Heart right ventricle (tissue), 16 donors: ENCODE results near the gene ARL10. TPM values are rescaled to one million over a fixed set of nuclear protein-coding genes. Genes with fewer than 3 reads are reported as not detected.

ENCODE experiments used
- ATAC-seq, 8 donors: fragments of 200-7000 bp; cut with Tn5 transposase; one replicate each; pipeline ENCODE4 v1.9.1; 2020; ENCODE audit warnings: mild to moderate bottlenecking in 8 of 8, moderate library complexity in 8 of 8, moderate number of reproducible peaks in 1 of 8
- DNase-seq, 2 donors: peaks; one replicate each; pipeline ENCODE4 v3.0.0-alpha.2; 2020
- H3K27ac ChIP-seq, 10 donors: fragments of 200-600 bp; sonication (generic) in 2 of 10; one replicate each; pipeline versions ENCODE4 v1.5.0 to v1.8.0; 2020 to 2022; ENCODE audit warnings: mild to moderate bottlenecking in 3 of 10
- H3K27me3 ChIP-seq, 7 donors: fragments of 200-600 bp; one replicate each; pipeline ENCODE4 v1.8.0; 2021 to 2022; ENCODE audit warnings: mild to moderate bottlenecking in 2 of 7
- H3K36me3 ChIP-seq, 9 donors: fragments of 200-600 bp; sonication (generic) in 1 of 9; one replicate each; pipeline versions ENCODE4 v1.5.0 to v1.8.0; 2020 to 2022; ENCODE audit warnings: mild to moderate bottlenecking in 2 of 9
- H3K4me1 ChIP-seq, 9 donors: fragments of 200-600 bp; sonication (generic) in 1 of 9; one replicate each; pipeline versions ENCODE4 v1.5.0 to v1.8.0; 2020 to 2022; ENCODE audit warnings: mild to moderate bottlenecking in 4 of 9
- H3K4me3 ChIP-seq, 10 donors: fragments of 200-600 bp; sonication (generic) in 2 of 10; one replicate each; pipeline versions ENCODE4 v1.5.0 to v1.8.0; 2020 to 2022; ENCODE audit warnings: mild to moderate bottlenecking in 7 of 10, moderate library complexity in 2 of 10
- H3K9me3 ChIP-seq, 11 donors: fragments of 200-600 bp in 10 of 11; sonication (generic) in 2 of 11; one replicate each; pipeline versions ENCODE4 v1.5.0 to v1.8.0; 2013 to 2022; ENCODE audit warnings: mild to moderate bottlenecking in 2 of 11, control low read depth in 1 of 11, moderate library complexity in 1 of 11
- CTCF ChIP-seq, 9 donors: fragments of 200-600 bp; sonication (generic) in 2 of 9; IDR thresholded peaks; one replicate each; pipeline versions ENCODE4 v1.5.0 to v1.8.0; 2021 to 2022; ENCODE audit warnings: antibody characterized with exemption in 9 of 9, mild to moderate bottlenecking in 5 of 9, moderate library complexity in 1 of 9
- WGBS, 2 donors: extraction: QIAGEN DNeasy Blood & Tissue Kit; methylation state at CpG; one replicate each; pipeline ENCODE4 v1.1.7; 2013; ENCODE audit warnings: inconsistent platforms in 1 of 2; 5-methylcytosine and 5-hydroxymethylcytosine counted together
- intact Hi-C, 10 donors: fragments of 100-400 bp; cut with DNase I; formaldehyde crosslinking; loops; one replicate each; pipeline versions ENCODE4 v1.11.1 to v1.14.2; 2022
- polyA plus RNA-seq, 2 donors: library from polyadenylated mRNA; stranded (reverse); fragments of 200-250 nt; gene quantifications; one replicate each; pipeline ENCODE4 v1.2.3, GENCODE V29; 2013
- total RNA-seq, 10 donors: library from RNA; stranded (reverse); fragmentation: NEBNext Ultra II Directional in 3 of 10; extraction: Animal tissue kit (Norgen Biotek cat#: 25700) in 3 of 10; gene quantifications; one replicate each; pipeline versions ENCODE4 v1.2.1 to v1.2.4, GENCODE V29; 2021 to 2023
- donor health status: Arrhythmogenic right ventricular cardiomyopathy.
- donor health status: ischemic (EF 13 %, LVEDD 7.1; RV severe dilation, severe dysfunction).
- donor health status: healthy with polysubstance abuse.
- donor health status: DM: no; HTN: yes; CAD: no.
- donor health status: DM: no; HTN: no; CAD: no.
- donor health status: ischemic (EF 25% LVEDD 6.9; RV normal size, moderate dysfunction).
- donor health status: ischemic (EF 25% LVEDD 5.7; RV mildly dilated, moderate dysfunction).
- donor health status: healthy.
- donor health status: DM: yes; HTN: yes; CAD: no.
- donor health status: Ischemic cardiomyopathy.
- donor health status: ischemic (EF 35%, LVEDD 5.7; RV mildly dilated, moderate dysfunction).
- donor health status: nonischemic (EF 11% LVEDD 7.7; RV severe dilation, severe dysfunction).
- donor health status: DM: yes; HTN: yes; CAD: no.
- donor health status: PGD.
- donor health status: ischemic (EF 29% LVEDD 5.4; RV normal size, mild dysfunction).
- donor health status: nonischemic (EF 23%, LVEDD 6.1; RV moderate dilation, normal function).

Gene ARL10
- total and polyA plus RNA-seq, 12 donors: 1.5 to 12.3 (median 6.7) TPM

- Histone ChIP-seq H3K9me3 (no peaks in the 10 kb centered on the region), H3K4me1 (no peaks in the 10 kb centered on the region), H3K36me3 (peaks cover 0 to 61% (median 11%) of the 10 kb centered on the region in 9 donors), H3K27ac (no peak overlapping the region), H3K4me3 (no peak overlapping the region), H3K27me3 (no peaks in the 10 kb centered on the region)
- ATAC-seq: no peak
- intact Hi-C loops: no loop called here
- 98 to 99% methylated on average over 3 of the region's 3 CpGs for WGBS, 2 donors
- TF ChIP-seq CTCF (IDR thresholded peaks at IDR 0.05): no peak
- no peak for DNase-seq
Observed at GRCh38 chr5:176320577-176320976, 44.7 kb upstream of the ARL10 start.

GRCh38 chr5:176334031-176334770 lies 31.1 kb upstream of the ARL10 start:
- TF ChIP-seq CTCF (IDR thresholded peaks at IDR 0.05): no peak
- Histone ChIP-seq H3K27ac (no peak overlapping the region), H3K4me3 (no peak overlapping the region), H3K4me1 (no peaks in the 10 kb centered on the region), H3K36me3 (peaks cover 0 to 40% (median 7%) of the 10 kb centered on the region in 9 donors), H3K27me3 (no peaks in the 10 kb centered on the region), H3K9me3 (peaks cover 0 to 18% (median 0%) of the 10 kb centered on the region in 11 donors)
- intact Hi-C loops: no loop called here
- DNase-seq (no peak), ATAC-seq (no peak)

GRCh38 chr5:176337913-176338312 lies 27.4 kb upstream of the ARL10 start:
- no peak for TF ChIP-seq CTCF (IDR thresholded peaks at IDR 0.05)
- peaks cover 0 to 16% (median 0%) of the 10 kb centered on the region in 11 donors for H3K9me3 ChIP-seq
- peaks cover 0 to 39% (median 7%) of the 10 kb centered on the region in 9 donors for H3K36me3 ChIP-seq
- DNase-seq (no peak), ATAC-seq (no peak)
- no peak overlapping the region for H3K27ac ChIP-seq
- 49 to 56% methylated on average over 1 of the region's 1 CpG for WGBS, 2 donors
- H3K4me3 ChIP-seq: no peak overlapping the region
- H3K27me3 ChIP-seq: no peaks in the 10 kb centered on the region
- H3K4me1 ChIP-seq: no peaks in the 10 kb centered on the region
- intact Hi-C loops: no loop called here

- TF ChIP-seq CTCF (IDR thresholded peaks at IDR 0.05): no peak
- ATAC-seq (no peak), DNase-seq (no peak)
- H3K27ac ChIP-seq: no peak overlapping the region
- H3K4me1 ChIP-seq: no peaks in the 10 kb centered on the region
- 93 to 94% methylated on average over 5 of the region's 5 CpGs for WGBS, 2 donors
- H3K36me3 ChIP-seq: peaks cover 0 to 37% (median 7%) of the 10 kb centered on the region in 9 donors
- intact Hi-C loops: no loop called here
- H3K9me3 ChIP-seq: peaks cover 0 to 2% (median 0%) of the 10 kb centered on the region in 11 donors
- H3K4me3 ChIP-seq: no peak overlapping the region
- no peaks in the 10 kb centered on the region for H3K27me3 ChIP-seq
Observed at GRCh38 chr5:176339304-176339703, 26.0 kb upstream of the ARL10 start.
